ENCODE data around the gene CEBPE.

GRCh38 chr14:23093991-23094665 lies 24.9 kb downstream of the CEBPE start:
- TF ChIP-seq, protein P1, sequence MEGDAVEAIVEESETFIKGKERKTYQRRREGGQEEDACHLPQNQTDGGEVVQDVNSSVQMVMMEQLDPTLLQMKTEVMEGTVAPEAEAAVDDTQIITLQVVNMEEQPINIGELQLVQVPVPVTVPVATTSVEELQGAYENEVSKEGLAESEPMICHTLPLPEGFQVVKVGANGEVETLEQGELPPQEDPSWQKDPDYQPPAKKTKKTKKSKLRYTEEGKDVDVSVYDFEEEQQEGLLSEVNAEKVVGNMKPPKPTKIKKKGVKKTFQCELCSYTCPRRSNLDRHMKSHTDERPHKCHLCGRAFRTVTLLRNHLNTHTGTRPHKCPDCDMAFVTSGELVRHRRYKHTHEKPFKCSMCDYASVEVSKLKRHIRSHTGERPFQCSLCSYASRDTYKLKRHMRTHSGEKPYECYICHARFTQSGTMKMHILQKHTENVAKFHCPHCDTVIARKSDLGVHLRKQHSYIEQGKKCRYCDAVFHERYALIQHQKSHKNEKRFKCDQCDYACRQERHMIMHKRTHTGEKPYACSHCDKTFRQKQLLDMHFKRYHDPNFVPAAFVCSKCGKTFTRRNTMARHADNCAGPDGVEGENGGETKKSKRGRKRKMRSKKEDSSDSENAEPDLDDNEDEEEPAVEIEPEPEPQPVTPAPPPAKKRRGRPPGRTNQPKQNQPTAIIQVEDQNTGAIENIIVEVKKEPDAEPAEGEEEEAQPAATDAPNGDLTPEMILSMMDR (IDR thresholded peaks at IDR 0.05) = peak; percentile 38
- TF ChIP-seq RAD21 (IDR thresholded peaks at IDR 0.05; ENCODE audit: low read length) (no peak), GABPA (IDR thresholded peaks at IDR 0.05; ENCODE audit: low read depth) (no peak), FOXJ3 (CRISPR knock-in tag; IDR thresholded peaks at IDR 0.05) (no peak), EP300 (IDR thresholded peaks at IDR 0.05; ENCODE audit: borderline replicate concordance in 1 of 2, low read depth in 1 of 2, low read length in 1 of 2) (no peak), SMC3 (IDR thresholded peaks at IDR 0.05; ENCODE audit: low read depth, low read length) (no peak), FOXM1 (IDR thresholded peaks at IDR 0.05; ENCODE audit: low read depth) (no peak), SIN3A (IDR thresholded peaks at IDR 0.05; ENCODE audit: borderline replicate concordance, low read depth, low read length) (no peak)
- TF ChIP-seq, protein P2, sequence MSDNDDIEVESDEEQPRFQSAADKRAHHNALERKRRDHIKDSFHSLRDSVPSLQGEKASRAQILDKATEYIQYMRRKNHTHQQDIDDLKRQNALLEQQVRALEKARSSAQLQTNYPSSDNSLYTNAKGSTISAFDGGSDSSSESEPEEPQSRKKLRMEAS (IDR thresholded peaks at IDR 0.05; ENCODE audit: low read depth) = no peak
- TF ChIP-seq, protein P3, sequence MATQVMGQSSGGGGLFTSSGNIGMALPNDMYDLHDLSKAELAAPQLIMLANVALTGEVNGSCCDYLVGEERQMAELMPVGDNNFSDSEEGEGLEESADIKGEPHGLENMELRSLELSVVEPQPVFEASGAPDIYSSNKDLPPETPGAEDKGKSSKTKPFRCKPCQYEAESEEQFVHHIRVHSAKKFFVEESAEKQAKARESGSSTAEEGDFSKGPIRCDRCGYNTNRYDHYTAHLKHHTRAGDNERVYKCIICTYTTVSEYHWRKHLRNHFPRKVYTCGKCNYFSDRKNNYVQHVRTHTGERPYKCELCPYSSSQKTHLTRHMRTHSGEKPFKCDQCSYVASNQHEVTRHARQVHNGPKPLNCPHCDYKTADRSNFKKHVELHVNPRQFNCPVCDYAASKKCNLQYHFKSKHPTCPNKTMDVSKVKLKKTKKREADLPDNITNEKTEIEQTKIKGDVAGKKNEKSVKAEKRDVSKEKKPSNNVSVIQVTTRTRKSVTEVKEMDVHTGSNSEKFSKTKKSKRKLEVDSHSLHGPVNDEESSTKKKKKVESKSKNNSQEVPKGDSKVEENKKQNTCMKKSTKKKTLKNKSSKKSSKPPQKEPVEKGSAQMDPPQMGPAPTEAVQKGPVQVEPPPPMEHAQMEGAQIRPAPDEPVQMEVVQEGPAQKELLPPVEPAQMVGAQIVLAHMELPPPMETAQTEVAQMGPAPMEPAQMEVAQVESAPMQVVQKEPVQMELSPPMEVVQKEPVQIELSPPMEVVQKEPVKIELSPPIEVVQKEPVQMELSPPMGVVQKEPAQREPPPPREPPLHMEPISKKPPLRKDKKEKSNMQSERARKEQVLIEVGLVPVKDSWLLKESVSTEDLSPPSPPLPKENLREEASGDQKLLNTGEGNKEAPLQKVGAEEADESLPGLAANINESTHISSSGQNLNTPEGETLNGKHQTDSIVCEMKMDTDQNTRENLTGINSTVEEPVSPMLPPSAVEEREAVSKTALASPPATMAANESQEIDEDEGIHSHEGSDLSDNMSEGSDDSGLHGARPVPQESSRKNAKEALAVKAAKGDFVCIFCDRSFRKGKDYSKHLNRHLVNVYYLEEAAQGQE (IDR thresholded peaks at IDR 0.05; ENCODE audit: low read depth, low read length) = no peak
- TF ChIP-seq, protein P4, sequence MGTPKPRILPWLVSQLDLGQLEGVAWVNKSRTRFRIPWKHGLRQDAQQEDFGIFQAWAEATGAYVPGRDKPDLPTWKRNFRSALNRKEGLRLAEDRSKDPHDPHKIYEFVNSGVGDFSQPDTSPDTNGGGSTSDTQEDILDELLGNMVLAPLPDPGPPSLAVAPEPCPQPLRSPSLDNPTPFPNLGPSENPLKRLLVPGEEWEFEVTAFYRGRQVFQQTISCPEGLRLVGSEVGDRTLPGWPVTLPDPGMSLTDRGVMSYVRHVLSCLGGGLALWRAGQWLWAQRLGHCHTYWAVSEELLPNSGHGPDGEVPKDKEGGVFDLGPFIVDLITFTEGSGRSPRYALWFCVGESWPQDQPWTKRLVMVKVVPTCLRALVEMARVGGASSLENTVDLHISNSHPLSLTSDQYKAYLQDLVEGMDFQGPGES (IDR thresholded peaks at IDR 0.05; ENCODE audit: low read depth, low read length) = no peak

Measured in SK-N-SH (cell line).